CD14-positive monocyte (primary cell): Measurements from ENCODE around the gene PCGF6. TPM values are rescaled to one million over a fixed set of nuclear protein-coding genes. Genes with fewer than 3 reads are reported as not detected.
A peak's percentile ranks its signal among the peaks of the same experiment; 100 is the strongest.

Experiments
- DNase-seq, 3 donors: peaks; one replicate each; pipeline ENCODE4 v3.0.0-alpha.2; 2011 to 2022
- H2AFZ ChIP-seq: 2 replicates; pipeline ENCODE4 v1.6.0; 2012; ENCODE audit warnings: mild to moderate bottlenecking, low read depth, low read length, inconsistent platforms; ENCODE audit not compliant: insufficient read depth, poor library complexity, severe bottlenecking
- H3K27ac ChIP-seq, 2 donors: 1 replicate in 1 of 2; 2 replicates in 1 of 2; pipeline ENCODE4 v1.5.1; 2012 to 2013; ENCODE audit warnings: low read length in 2 of 2, control low read depth in 1 of 2, inconsistent platforms in 1 of 2, low read depth in 1 of 2, mild to moderate bottlenecking in 1 of 2
- H3K27me3 ChIP-seq, 2 donors: one replicate each; pipeline versions ENCODE4 v1.6.0 to v1.6.1; 2011 to 2013; ENCODE audit warnings: low read length in 2 of 2; ENCODE audit not compliant: control insufficient read depth in 2 of 2, insufficient read depth in 2 of 2
- H3K36me3 ChIP-seq, 2 donors: replicated peaks in 1 of 2; 1 replicate in 1 of 2; 2 replicates in 1 of 2; pipeline versions ENCODE4 v1.5.1 to v1.6.1; 2012 to 2013; ENCODE audit warnings: low read length in 2 of 2, control low read depth in 1 of 2, inconsistent platforms in 1 of 2, mild to moderate bottlenecking in 1 of 2; ENCODE audit not compliant: insufficient read depth in 2 of 2, control insufficient read depth in 1 of 2
- H3K4me1 ChIP-seq, 2 donors: 1 replicate in 1 of 2; 2 replicates in 1 of 2; pipeline versions ENCODE4 v1.5.1 to v1.6.1; 2012 to 2013; ENCODE audit warnings: low read length in 2 of 2, control low read depth in 1 of 2, inconsistent platforms in 1 of 2, mild to moderate bottlenecking in 1 of 2, moderate library complexity in 1 of 2; ENCODE audit not compliant: insufficient read depth in 2 of 2, control insufficient read depth in 1 of 2
- H3K4me2 ChIP-seq: replicated peaks from 2 replicates; pipeline ENCODE3; 2012; ENCODE audit warnings: low read length, moderate library complexity, mild to moderate bottlenecking; ENCODE audit not compliant: poor library complexity, severe bottlenecking; ENCODE audit errors: extremely low read depth
- H3K4me3 ChIP-seq, 3 experiments: fragments of 200-600 bp in 1 of 3; sonication (generic) in 1 of 3; replicated peaks in 1 of 3; 1 replicate in 2 of 3; 2 replicates in 1 of 3; pipeline ENCODE4 v1.5.1; 2011 to 2013; ENCODE audit warnings: low read length in 3 of 3, mild to moderate bottlenecking in 3 of 3, control low read depth in 2 of 3, low read depth in 2 of 3, inconsistent platforms in 1 of 3, moderate library complexity in 1 of 3
- H3K79me2 ChIP-seq: 2 replicates; pipeline ENCODE4 v1.6.0; 2012; ENCODE audit warnings: mild to moderate bottlenecking, control low read depth, inconsistent platforms, low read length, moderate library complexity; ENCODE audit not compliant: insufficient read depth
- H3K9ac ChIP-seq: 2 replicates; pipeline ENCODE4 v1.6.0; 2017; ENCODE audit warnings: low read length, mild to moderate bottlenecking; ENCODE audit not compliant: insufficient read depth, poor library complexity, severe bottlenecking
- H3K9me3 ChIP-seq, 2 donors: replicated peaks in 1 of 2; 1 replicate in 1 of 2; 2 replicates in 1 of 2; pipeline versions ENCODE4 v1.5.1 to v1.6.1; 2012 to 2013; ENCODE audit warnings: low read length in 2 of 2, control low read depth in 1 of 2; ENCODE audit not compliant: control insufficient read depth in 1 of 2, insufficient read depth in 1 of 2
- H4K20me1 ChIP-seq: 2 replicates; pipeline ENCODE4 v1.6.0; 2012; ENCODE audit warnings: mild to moderate bottlenecking, low read length, control low read depth, moderate library complexity; ENCODE audit not compliant: insufficient read depth
- H3K27ac Mint-ChIP-seq, 7 donors: one replicate each; pipeline ENCODE4 v1.8.0; 2020; ENCODE audit warnings: mild to moderate bottlenecking in 7 of 7, mixed read lengths in 7 of 7, moderate library complexity in 6 of 7, inconsistent platforms in 2 of 7
- H3K27me3 Mint-ChIP-seq, 3 donors: one replicate each; pipeline ENCODE4 v1.8.0; 2021 to 2022; ENCODE audit warnings: low read depth in 3 of 3, mild to moderate bottlenecking in 3 of 3, mixed read lengths in 3 of 3, moderate library complexity in 3 of 3, inconsistent platforms in 1 of 3
- H3K36me3 Mint-ChIP-seq, 2 donors: one replicate each; pipeline ENCODE4 v1.8.0; 2020; ENCODE audit warnings: mixed read lengths in 2 of 2, inconsistent platforms in 1 of 2, mild to moderate bottlenecking in 1 of 2
- H3K4me1 Mint-ChIP-seq: one replicate; pipeline ENCODE4 v1.8.0; 2020; ENCODE audit warnings: mild to moderate bottlenecking, mixed read lengths
- H3K4me3 Mint-ChIP-seq, 2 donors: one replicate each; pipeline ENCODE4 v1.8.0; 2020; ENCODE audit warnings: mild to moderate bottlenecking in 2 of 2, mixed read lengths in 2 of 2, moderate library complexity in 1 of 2
- H3K9me3 Mint-ChIP-seq, 7 donors: one replicate each; pipeline ENCODE4 v1.8.0; 2020 to 2022; ENCODE audit warnings: mixed read lengths in 7 of 7, mild to moderate bottlenecking in 6 of 7, moderate library complexity in 6 of 7, inconsistent platforms in 2 of 7
- CTCF ChIP-seq: fragments of 200-600 bp; IDR thresholded peaks from one replicate; pipeline ENCODE4 v1.8.0; 2022; ENCODE audit warnings: antibody characterized with exemption, mild to moderate bottlenecking
- WGBS: methylation state at CpG from one replicate; pipeline ENCODE4 v1.1.5; 2013; ENCODE audit warnings: missing lambda C conversion rate; ENCODE audit not compliant: insufficient coverage; 5-methylcytosine and 5-hydroxymethylcytosine counted together
- intact Hi-C, 2 donors: fragments of 100-400 bp; cut with micrococcal nuclease; formaldehyde crosslinking; loops; one replicate each; pipeline versions ENCODE4 v1.15.0 to v1.15.1; 2023
- polyA minus RNA-seq: library from RNA; depleted of rRNA, polyadenylated mRNA; stranded (reverse); fragments of >200 nt; gene quantifications from 2 replicates; pipeline ENCODE4 v1.2.3, GENCODE V29; 2012
- polyA plus RNA-seq, 3 donors: library from polyadenylated mRNA; depleted of rRNA in 1 of 3; unstranded in 2 of 3; stranded (reverse) in 1 of 3; fragments of 300-500 nt in 2 of 3; fragments of >200 nt in 1 of 3; fragmentation: Illumina TruSeq in 2 of 3; gene quantifications; 1 replicate in 2 of 3; 2 replicates in 1 of 3; pipeline ENCODE4 v1.2.3, GENCODE V29; 2012 to 2021
- total RNA-seq, 12 experiments: library from RNA in 1 of 12; stranded (reverse) in 1 of 12; fragments of 120-200 nt in 1 of 12; gene quantifications; one replicate each; pipeline ENCODE4 v1.2.4 and lab custom pipeline; 2013 to 2026; ENCODE audit warnings: mixed read lengths in 6 of 12, inconsistent platforms in 1 of 12

Gene PCGF6, protein sequence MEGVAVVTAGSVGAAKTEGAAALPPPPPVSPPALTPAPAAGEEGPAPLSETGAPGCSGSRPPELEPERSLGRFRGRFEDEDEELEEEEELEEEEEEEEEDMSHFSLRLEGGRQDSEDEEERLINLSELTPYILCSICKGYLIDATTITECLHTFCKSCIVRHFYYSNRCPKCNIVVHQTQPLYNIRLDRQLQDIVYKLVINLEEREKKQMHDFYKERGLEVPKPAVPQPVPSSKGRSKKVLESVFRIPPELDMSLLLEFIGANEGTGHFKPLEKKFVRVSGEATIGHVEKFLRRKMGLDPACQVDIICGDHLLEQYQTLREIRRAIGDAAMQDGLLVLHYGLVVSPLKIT
- 6.6 TPM for total RNA-seq (2013)
- polyA plus RNA-seq (1 to 10 TPM; 3.4 to 6.2 (median 4.6) TPM), polyA minus RNA-seq (1.1 and 2.4 TPM in 2 replicates), total RNA-seq (lab: John Stamatoyannopoulos, UW) (1.7 to 9.7 (median 3.7) reads per million in 11 experiments)

GRCh38 chr10:103350517-103351260, at the start of gene PCGF6:
Gene PCGF6, minus strand, starts transcription at chr10:103351140. Its CDS starts 74 bp downstream, at chr10:103351066.
- H3K9me3 Mint-ChIP-seq = peaks cover 0 to 2% (median 0%) of the 10 kb centered on the region in 7 donors
- WGBS = under 1% methylated on average over 81 of the region's 82 CpGs
- H3K36me3 Mint-ChIP-seq = peaks cover 10 to 22% of the 10 kb centered on the region in 2 donors
- H3K79me2 ChIP-seq = peaks cover 17% of the 10 kb centered on the region
- H3K4me1 ChIP-seq = peaks cover 9% of the 10 kb centered on the region in 2 donors
- peak within 1 kb of the TSS in 1 of 2 donors; percentile 58 for H3K27ac ChIP-seq
- no peak for TF ChIP-seq CTCF
- H3K27me3 ChIP-seq = no peaks in the 10 kb centered on the region
- peak; percentile 38 to 45 (median 39) for DNase-seq
- H4K20me1 ChIP-seq = no peaks in the 10 kb centered on the region
- peak within 1 kb of the TSS; percentile 93 for H2AFZ ChIP-seq
- no peaks in the 10 kb centered on the region for H3K9me3 ChIP-seq
- H3K4me1 Mint-ChIP-seq = peaks cover 8% of the 10 kb centered on the region
- intact Hi-C loops = no loop called here
- peak within 1 kb of the TSS; percentile 63 to 87 (median 78) for H3K4me3 ChIP-seq
- H3K27ac Mint-ChIP-seq = peak within 1 kb of the TSS in 4 of 7 donors; percentile 54 to 85 (median 68)
- peak within 1 kb of the TSS; percentile 91 to 95 for H3K4me3 Mint-ChIP-seq
- H3K36me3 ChIP-seq = peaks cover 10 to 24% of the 10 kb centered on the region in 2 donors
- peak within 1 kb of the TSS; percentile 90 for H3K4me2 ChIP-seq
- H3K9ac ChIP-seq = peak within 1 kb of the TSS; percentile 78
- peaks cover 0 to 2% (median 0%) of the 10 kb centered on the region in 3 donors for H3K27me3 Mint-ChIP-seq

DNA sequence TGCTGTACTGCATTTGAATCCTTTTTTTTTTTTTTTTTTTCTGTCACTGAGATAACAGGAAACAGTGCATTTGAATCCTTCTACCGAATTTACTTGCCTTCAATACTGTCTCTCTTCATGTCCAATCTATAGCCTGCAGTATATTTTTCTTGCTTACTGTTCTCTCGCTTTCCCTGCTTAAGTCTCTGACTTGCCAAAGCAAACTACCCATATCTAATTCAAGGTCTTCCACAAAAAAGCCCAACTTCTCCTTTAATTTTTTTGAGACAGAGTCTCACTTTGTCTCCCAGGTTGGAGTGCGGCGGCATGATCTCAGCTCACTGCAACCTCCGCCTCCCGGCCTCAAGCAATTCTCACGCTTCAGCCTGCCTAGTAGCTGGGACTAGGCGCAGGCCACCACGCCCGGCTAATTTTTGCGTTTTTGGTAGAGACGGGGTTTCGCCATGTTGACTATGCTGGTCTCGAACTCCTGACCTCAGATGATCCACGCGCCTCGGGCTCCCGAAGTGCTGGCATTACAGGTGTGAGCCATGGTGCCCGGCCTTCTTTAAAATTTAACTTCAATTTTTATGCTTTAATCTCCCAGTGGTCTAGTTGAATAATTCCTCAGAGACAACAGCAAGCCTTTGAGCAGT, 46.4 kb upstream of the PCGF6 start:
- Histone ChIP-seq H2AFZ (peak overlapping the region; percentile 94), H3K79me2 (peaks cover 54% of the 10 kb centered on the region), H4K20me1 (peaks cover 9% of the 10 kb centered on the region), H3K9ac (no peak overlapping the region), H3K36me3 (peaks cover 27 to 51% of the 10 kb centered on the region in 2 donors), H3K9me3 (no peaks in the 10 kb centered on the region), H3K4me2 (peak overlapping the region; percentile 89), H3K4me3 (peak overlapping the region; percentile 68 to 88 (median 78)), H3K27ac (peak overlapping the region in 1 of 2 donors; percentile 85), H3K4me1 (peaks cover 26 to 40% of the 10 kb centered on the region in 2 donors), H3K27me3 (no peaks in the 10 kb centered on the region)
- intact Hi-C loops = loop anchor here in 1 of 2 donors (2.0 to 10.0 kb wide), 2 partner anchors 29 to 653 kb away; partner anchors contain the start of gene WBP1L
- Mint-ChIP-seq H3K27ac (peak overlapping the region in 6 of 7 donors; percentile 88 to 96 (median 92)), H3K4me1 (peaks cover 40% of the 10 kb centered on the region), H3K36me3 (peaks cover 34 to 47% of the 10 kb centered on the region in 2 donors), H3K27me3 (no peaks in the 10 kb centered on the region), H3K9me3 (no peaks in the 10 kb centered on the region), H3K4me3 (peak overlapping the region; percentile 92 to 95)
- no peak for TF ChIP-seq CTCF
- 86% methylated on average over 15 of the region's 19 CpGs for WGBS
- no peak for DNase-seq
